ENCODE measurements around the gene SOX8.

DNA sequence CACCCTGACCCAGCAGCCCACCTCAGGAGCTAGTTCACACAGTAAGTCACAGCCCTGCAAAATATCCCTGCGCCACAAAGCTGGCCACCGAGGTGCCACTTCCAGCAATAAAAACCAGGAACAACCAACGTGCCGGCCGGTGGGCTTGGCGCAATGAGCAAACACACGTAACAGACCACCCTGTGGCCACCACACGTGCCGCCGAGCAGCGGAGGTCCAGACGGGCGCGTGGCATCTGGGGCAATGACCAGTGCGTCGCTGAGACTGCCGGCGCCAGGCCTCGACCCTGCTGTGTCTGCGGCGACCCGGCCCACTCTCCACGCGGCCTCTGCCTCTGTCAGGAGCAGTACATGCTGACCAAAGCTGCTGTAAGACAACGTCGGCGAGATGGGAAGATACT is 42.3 kb upstream of the SOX8 start:
- no peak for TF ChIP-seq POLR2A (IDR thresholded peaks at IDR 0.05; ENCODE audit: low read depth, low read length)
- TF ChIP-seq POLR2AphosphoS5 (IDR thresholded peaks at IDR 0.05; ENCODE audit: low read depth, low read length) = no peak
- TF ChIP-seq TAF1 (IDR thresholded peaks at IDR 0.05; ENCODE audit: low read depth, low read length) = no peak
- no peak for TF ChIP-seq SPI1 (IDR thresholded peaks at IDR 0.05; ENCODE audit: low read depth, low read length)
- TF ChIP-seq POU2F2 (IDR thresholded peaks at IDR 0.05; ENCODE audit: low read depth, low read length) = no peak

All from GM12891 (cell line).